Keratinocyte (primary cell): Measurements from ENCODE around the gene CCDC192. TPM values are rescaled to one million over a fixed set of nuclear protein-coding genes. Genes with fewer than 3 reads are reported as not detected.

Experiments used
- DNase-seq: peaks from one replicate; pipeline ENCODE4 v3.0.0-alpha.2; 2011; ENCODE audit warnings: low read depth, missing footprints, low spot score
- FAIRE-seq: peaks from 2 replicates; lab custom pipeline; 2011; peaks lifted over from hg19 to GRCh38; lab: Jason Lieb, UNC
- H2AFZ ChIP-seq: 2 replicates; pipeline ENCODE4 v1.6.0; 2012; ENCODE audit warnings: low read length, control low read depth, inconsistent platforms; ENCODE audit not compliant: control insufficient read depth
- H3K27ac ChIP-seq: 2 replicates; pipeline ENCODE4 v1.5.1; 2011; ENCODE audit warnings: low read length; ENCODE audit not compliant: control insufficient read depth, insufficient read depth
- H3K27me3 ChIP-seq: 3 replicates; pipeline ENCODE4 v1.6.0; 2011; ENCODE audit warnings: low read length; ENCODE audit not compliant: control insufficient read depth, insufficient read depth; ENCODE audit errors: extremely low read depth
- H3K36me3 ChIP-seq, 2 experiments: 2 replicates in 1 of 2; 3 replicates in 1 of 2; pipeline ENCODE4 v1.5.1; 2011; ENCODE audit warnings: low read length in 2 of 2, mild to moderate bottlenecking in 1 of 2; ENCODE audit not compliant: control insufficient read depth in 2 of 2, insufficient read depth in 2 of 2; ENCODE audit errors: extremely low read depth in 1 of 2
- H3K4me1 ChIP-seq: 3 replicates; pipeline ENCODE4 v1.5.1; 2011; ENCODE audit warnings: low read length; ENCODE audit not compliant: control insufficient read depth, insufficient read depth; ENCODE audit errors: extremely low read depth
- H3K4me2 ChIP-seq: 3 replicates; pipeline ENCODE4 v1.6.0; 2011; ENCODE audit warnings: low read depth, low read length; ENCODE audit not compliant: control insufficient read depth, insufficient read depth; ENCODE audit errors: extremely low read depth
- H3K4me3 ChIP-seq, 3 experiments: fragments of 200-600 bp in 1 of 3; sonication (generic) in 1 of 3; 2 replicates in 2 of 3; 3 replicates in 1 of 3; pipeline ENCODE4 v1.5.1; 2011 to 2016; ENCODE audit warnings: low read length in 3 of 3, mild to moderate bottlenecking in 3 of 3, control low read depth in 2 of 3, inconsistent platforms in 1 of 3, low read depth in 1 of 3, mixed read lengths in 1 of 3, mixed run types in 1 of 3, moderate library complexity in 1 of 3; ENCODE audit not compliant: control insufficient read depth in 2 of 3, insufficient read depth in 2 of 3; ENCODE audit errors: extremely low read depth in 1 of 3
- H3K79me2 ChIP-seq: 2 replicates; pipeline ENCODE4 v1.6.0; 2012; ENCODE audit warnings: low read length; ENCODE audit not compliant: control insufficient read depth, insufficient read depth
- H3K9ac ChIP-seq: 3 replicates; pipeline ENCODE4 v1.6.0; 2011; ENCODE audit warnings: low read length; ENCODE audit not compliant: control insufficient read depth, insufficient read depth; ENCODE audit errors: extremely low read depth
- H3K9me1 ChIP-seq: 3 replicates; pipeline ENCODE4 v1.6.0; 2011; ENCODE audit warnings: low read length; ENCODE audit not compliant: control insufficient read depth, insufficient read depth; ENCODE audit errors: extremely low read depth
- H3K9me3 ChIP-seq: 2 replicates; pipeline ENCODE4 v1.5.1; 2012; ENCODE audit warnings: low read depth, low read length; ENCODE audit not compliant: control insufficient read depth
- H4K20me1 ChIP-seq: 3 replicates; pipeline ENCODE4 v1.6.0; 2011; ENCODE audit warnings: low read length; ENCODE audit not compliant: control insufficient read depth, insufficient read depth; ENCODE audit errors: extremely low read depth
- CTCF ChIP-seq, 3 experiments: IDR thresholded peaks in 1 of 3; conservative IDR thresholded peaks in 1 of 3; optimal IDR thresholded peaks in 1 of 3; 2 replicates in 2 of 3; 3 replicates in 1 of 3; pipeline versions ENCODE3 to v1.5.1; 2011; ENCODE audit warnings: low read length in 3 of 3, mild to moderate bottlenecking in 3 of 3, moderate library complexity in 2 of 3, control low read depth in 1 of 3, inconsistent platforms in 1 of 3; ENCODE audit not compliant: insufficient read depth in 2 of 3; ENCODE audit errors: extremely low read depth in 1 of 3
- EZH2 ChIP-seq: IDR thresholded peaks from one replicate; pipeline ENCODE4 v1.6.1; 2012; ENCODE audit warnings: inconsistent platforms, mild to moderate bottlenecking, low read length, moderate library complexity
- dilution Hi-C: fragments of 300-500 bp; cut with MboI; formaldehyde crosslinking; loops from one replicate; pipeline ENCODE4 v1.7.0; 2020; ENCODE audit warnings: low sequenced_read_pairs; ENCODE audit not compliant: extremely low pct_ligation_motif_present
- polyA plus RNA-seq, 5 experiments: library from polyadenylated mRNA; depleted of rRNA in 3 of 5; stranded (reverse) in 3 of 5; stranded (forward) in 1 of 5; unstranded in 1 of 5; fragments of >200 nt; gene quantifications; 1 replicate in 1 of 5; 2 replicates in 3 of 5; 3 replicates in 1 of 5; pipeline versions ENCODE4 v1.2.1 to v1.2.3, GENCODE V29; 2011 to 2012; ENCODE audit warnings: missing spikeins in 2 of 5, low read depth in 1 of 5, low replicate concordance in 1 of 5

Gene CCDC192
- polyA plus RNA-seq, 1 donor (not counting 4 experiments of a cell fraction or from before 2014, with no cell fraction given): not detected

- Histone ChIP-seq H3K9ac (no peak overlapping the region), H3K79me2 (no peaks in the 10 kb centered on the region), H3K27ac (no peak overlapping the region), H2AFZ (no peak overlapping the region), H3K27me3 (no peaks in the 10 kb centered on the region), H3K36me3 (no peaks in the 10 kb centered on the region), H3K9me3 (no peaks in the 10 kb centered on the region), H3K4me3 (no peak overlapping the region), H3K4me2 (no peak overlapping the region), H3K4me1 (no peaks in the 10 kb centered on the region), H3K9me1 (no peaks in the 10 kb centered on the region), H4K20me1 (no peaks in the 10 kb centered on the region)
- FAIRE-seq (no peak), DNase-seq (no peak)
- dilution Hi-C loops: no loop called here
- TF ChIP-seq CTCF (optimal IDR thresholded peaks at IDR 0.05 in 1 of 3, IDR thresholded peaks at IDR 0.05 in 1 of 3, conservative IDR thresholded peaks at IDR 0.05 in 1 of 3; ENCODE audit: extremely low read depth in 1 of 3, insufficient read depth in 2 of 3, low read length in 3 of 3): no peak
- no peak for TF ChIP-seq EZH2
Measured at GRCh38 chr5:127793052-127793451, 89.9 kb downstream of the CCDC192 start.

GRCh38 chr5:127793879-127794278 lies 90.7 kb downstream of the CCDC192 start:
- no peak overlapping the region for H3K4me3 ChIP-seq
- dilution Hi-C loops: no loop called here
- no peaks in the 10 kb centered on the region for H3K27me3 ChIP-seq
- no peaks in the 10 kb centered on the region for H4K20me1 ChIP-seq
- no peaks in the 10 kb centered on the region for H3K4me1 ChIP-seq
- no peak for TF ChIP-seq EZH2
- TF ChIP-seq CTCF (optimal IDR thresholded peaks at IDR 0.05 in 1 of 3, IDR thresholded peaks at IDR 0.05 in 1 of 3, conservative IDR thresholded peaks at IDR 0.05 in 1 of 3; ENCODE audit: extremely low read depth in 1 of 3, insufficient read depth in 2 of 3, low read length in 3 of 3): no peak
- FAIRE-seq: no peak
- DNase-seq: no peak
- H3K4me2 ChIP-seq: no peak overlapping the region
- H2AFZ ChIP-seq: no peak overlapping the region
- H3K9ac ChIP-seq: no peak overlapping the region
- H3K79me2 ChIP-seq: no peaks in the 10 kb centered on the region
- H3K36me3 ChIP-seq: no peaks in the 10 kb centered on the region
- H3K9me3 ChIP-seq: no peaks in the 10 kb centered on the region
- H3K27ac ChIP-seq: no peak overlapping the region
- no peaks in the 10 kb centered on the region for H3K9me1 ChIP-seq
